Fibroblast of peridontal ligament (primary cell): ENCODE results near the gene LAD1.
A peak's percentile ranks its signal among the peaks of the same experiment; 100 is the strongest.

Experiments used
- DNase-seq: peaks from one replicate; pipeline ENCODE4 v3.0.0-alpha.2; 2010; ENCODE audit errors: extremely low read depth

LAD1 gene

DNA sequence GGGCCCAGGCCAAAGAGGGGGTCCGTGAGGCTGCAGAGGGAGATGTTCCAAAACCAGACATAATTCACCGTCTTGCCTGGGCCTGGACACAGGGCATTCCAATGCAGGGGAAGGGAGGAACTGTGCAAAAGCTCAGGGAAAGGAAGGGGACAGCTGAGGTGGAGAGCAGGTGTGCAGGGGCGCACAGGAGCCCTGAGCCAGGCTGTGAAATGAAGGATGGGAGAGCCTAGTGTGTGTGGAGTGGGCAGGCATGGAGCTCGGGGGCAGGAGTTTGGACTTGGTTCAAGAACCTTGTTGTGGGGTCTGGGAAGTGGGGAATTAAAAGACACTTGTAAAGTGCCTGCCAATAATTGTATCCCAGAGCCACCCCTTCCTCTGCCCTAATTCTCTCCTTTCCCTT is 20.1 kb upstream of the LAD1 start:
- no peak for DNase-seq

- no peak for DNase-seq
Observed at GRCh38 chr1:201418461-201418860, 19.3 kb upstream of the LAD1 start.

GRCh38 chr1:201414051-201414738 is 15.1 kb upstream of the LAD1 start:
- no peak for DNase-seq

- DNase-seq, result no peak
Observed at GRCh38 chr1:201411292-201411691, 12.2 kb upstream of the LAD1 start.

DNA sequence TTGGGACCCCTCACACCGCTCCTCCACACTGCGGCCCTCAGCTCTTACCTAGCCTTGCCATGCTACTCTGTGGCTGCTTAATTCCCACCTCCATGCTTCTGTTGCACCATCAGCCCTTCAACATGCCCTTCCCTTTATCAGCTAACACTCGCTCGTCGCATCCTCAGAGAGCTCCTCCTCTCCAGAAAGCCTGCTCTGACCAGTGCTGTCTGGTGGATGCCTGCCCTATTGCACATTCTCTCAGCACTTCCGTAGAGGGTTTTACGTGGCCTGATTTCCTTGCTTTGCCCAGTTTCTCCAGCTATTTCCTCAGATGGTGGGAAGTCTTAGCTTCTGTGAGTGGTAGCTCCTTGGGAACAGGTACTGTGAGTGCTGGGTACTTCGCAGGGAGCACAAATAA is 10.3 kb upstream of the LAD1 start:
- no peak for DNase-seq

DNA sequence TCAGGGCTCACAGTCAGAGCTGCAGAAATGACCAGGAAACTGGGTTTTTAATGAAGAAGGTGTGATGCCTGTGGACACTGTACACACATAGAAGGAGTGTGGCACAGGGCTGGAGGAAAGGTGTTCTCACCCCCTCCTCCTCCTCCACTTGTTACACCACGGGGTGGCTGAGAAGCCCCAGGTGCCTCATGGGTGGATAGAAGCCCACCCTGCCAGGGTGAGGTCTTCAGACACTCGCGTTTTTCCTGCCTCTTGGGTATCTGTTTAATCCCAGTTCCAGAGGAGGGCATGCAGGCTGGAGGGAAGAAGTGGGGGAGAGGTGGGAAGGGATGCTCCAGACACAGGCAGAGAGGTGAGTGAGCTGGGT is 9.7 kb upstream of the LAD1 start:
- no peak for DNase-seq

- DNase-seq, result peak; percentile 68
Observed at GRCh38 chr1:201408176-201408833, 9.2 kb upstream of the LAD1 start.

DNA sequence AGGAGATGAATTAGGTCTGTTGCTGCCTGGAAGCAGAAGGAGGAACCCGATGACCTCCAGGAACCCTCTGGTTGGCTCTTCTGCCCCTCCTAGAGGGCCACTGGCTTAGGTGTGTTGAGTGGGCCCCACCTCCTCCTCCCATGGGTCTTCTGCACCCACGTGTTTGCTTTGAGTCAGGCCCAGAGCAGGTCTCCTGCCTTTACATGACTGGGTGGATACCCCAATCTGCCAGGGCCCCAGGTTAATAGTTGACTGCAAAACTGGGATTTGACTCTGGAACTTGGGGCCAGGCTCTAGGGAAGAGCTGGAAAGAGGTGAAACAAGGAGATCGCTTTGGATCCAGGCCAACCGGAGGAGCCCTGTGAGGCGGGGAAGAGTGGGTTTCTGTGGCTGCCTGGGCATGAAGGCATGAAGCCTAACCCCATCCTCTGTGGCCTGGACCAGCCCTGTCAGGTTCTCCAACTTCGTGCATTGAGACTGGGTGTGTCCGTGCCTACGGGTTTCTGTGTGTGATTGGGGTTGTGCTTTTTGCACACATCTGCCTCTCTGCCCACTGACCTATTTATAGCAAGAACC is 7.8 kb upstream of the LAD1 start:
- DNase-seq, result no peak

DNA sequence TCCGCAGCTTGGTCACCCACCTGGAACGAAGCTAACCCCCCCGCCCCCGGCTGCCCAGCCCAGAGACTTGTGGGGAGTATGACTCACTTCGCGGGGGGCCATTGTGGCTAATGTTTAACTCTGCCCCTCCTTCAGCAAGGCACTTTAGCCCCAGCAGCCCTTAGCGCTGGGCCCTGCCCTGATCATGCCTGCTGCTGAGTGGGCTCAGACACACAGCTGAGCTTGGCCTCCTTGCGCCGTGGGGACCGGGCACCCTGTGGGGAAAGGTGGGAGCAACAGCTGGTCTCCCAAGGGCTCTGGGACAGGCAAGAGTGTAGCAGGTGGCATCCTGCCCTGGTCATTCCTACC is 6.3 kb upstream of the LAD1 start:
- no peak for DNase-seq

GRCh38 chr1:201404722-201405483 is 5.8 kb upstream of the LAD1 start:
- no peak for DNase-seq

DNA sequence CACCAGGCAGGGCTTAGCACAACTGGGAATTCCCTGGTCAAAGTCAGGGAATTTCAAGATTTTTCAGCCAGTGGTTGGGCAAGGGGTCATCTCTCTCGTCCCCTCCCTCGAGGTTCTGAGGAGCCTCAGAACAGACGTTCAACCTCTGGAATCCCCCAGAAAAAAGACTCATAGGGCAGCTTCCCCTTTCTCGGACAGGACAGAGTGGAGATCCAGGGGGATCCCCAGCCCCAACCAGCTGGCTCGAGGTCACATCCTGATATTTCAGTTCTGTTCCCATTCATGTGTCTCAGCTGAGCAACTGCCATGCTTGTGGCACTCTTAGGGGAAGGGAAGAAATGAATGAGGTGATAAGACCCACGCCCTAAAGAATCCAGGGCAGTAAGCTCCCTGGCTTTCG is 4.9 kb upstream of the LAD1 start:
- no peak for DNase-seq

DNA sequence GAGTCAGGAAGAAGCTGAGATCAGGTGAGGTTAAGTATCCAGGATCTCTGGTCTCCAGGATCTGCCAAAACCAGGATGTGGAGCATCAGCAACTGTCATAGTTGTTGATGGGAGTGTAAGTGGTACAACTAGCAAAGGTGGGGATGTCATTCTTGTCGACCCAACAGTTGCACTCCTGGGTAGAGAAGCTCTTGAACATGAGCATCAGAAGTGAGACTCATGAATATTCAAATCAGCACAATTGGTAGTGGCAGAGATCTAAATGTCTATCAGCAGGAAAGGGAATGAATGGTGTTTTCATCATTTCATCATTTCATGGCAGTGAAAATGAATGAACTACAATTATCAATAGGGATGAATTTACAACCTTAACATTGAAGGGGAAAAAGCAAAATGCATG is 4.2 kb upstream of the LAD1 start:
- no peak for DNase-seq

GRCh38 chr1:201401700-201402099 is 2.6 kb upstream of the LAD1 start:
- DNase-seq, result no peak

GRCh38 chr1:201400852-201401230 is 1.7 kb upstream of the LAD1 start:
- DNase-seq, result no peak

GRCh38 chr1:201400212-201400851 is 1.2 kb upstream of the LAD1 start:
- DNase-seq, result no peak

GRCh38 chr1:201399352-201400126 is 415 bp upstream of the LAD1 start:
- DNase-seq, result no peak

- DNase-seq, result no peak
Observed at GRCh38 chr1:201397675-201398074, 1.4 kb downstream of the LAD1 start.

- DNase-seq, result no peak
Observed at GRCh38 chr1:201396861-201397464, 2.2 kb downstream of the LAD1 start.

GRCh38 chr1:201395936-201396335 is 3.2 kb downstream of the LAD1 start:
- no peak for DNase-seq

GRCh38 chr1:201394591-201394990 is 4.5 kb downstream of the LAD1 start:
- no peak for DNase-seq

- DNase-seq, result no peak
Observed at GRCh38 chr1:201393076-201393475, 6.0 kb downstream of the LAD1 start.
